HEK293 (cell line): Measurements from ENCODE around the gene AP3B1.

ENCODE experiments used
- CTCF ChIA-PET: fragments of 350-600 bp; formaldehyde crosslinking; extraction: SDS; loops from one replicate; lab custom pipeline; 2021; ENCODE audit warnings: antibody characterized with exemption; lab: Yijun Ruan, JAX
- POLR2A ChIA-PET: fragments of 300-600 bp; formaldehyde crosslinking; extraction: SDS; loops from one replicate; lab custom pipeline; 2020; ENCODE audit warnings: antibody characterized with exemption, inconsistent platforms; lab: Yijun Ruan, JAX
- H3K27ac ChIP-seq: fragments of 200-500 bp; sonication (Bioruptor generic); 2 replicates; pipeline ENCODE4 v1.5.1; 2014; ENCODE audit warnings: low read depth, low read length, control low read depth, inconsistent platforms; ENCODE audit errors: extremely low read depth
- H3K36me3 ChIP-seq, 2 experiments: fragments of 200-500 bp in 1 of 2; sonication (Bioruptor generic) in 1 of 2; 1 replicate in 1 of 2; 2 replicates in 1 of 2; pipeline ENCODE4 v1.5.1; 2014 to 2017; ENCODE audit warnings: inconsistent platforms in 2 of 2, low read length in 2 of 2; ENCODE audit not compliant: control insufficient read depth in 2 of 2, insufficient read depth in 1 of 2
- H3K4me1 ChIP-seq: fragments of 200-500 bp; sonication (Bioruptor generic); 2 replicates; pipeline ENCODE4 v1.5.1; 2014; ENCODE audit warnings: mild to moderate bottlenecking, low read length, inconsistent platforms; ENCODE audit not compliant: control insufficient read depth, insufficient read depth
- H3K4me3 ChIP-seq: 2 replicates; pipeline ENCODE4 v1.5.1; 2011; ENCODE audit warnings: low read depth, mild to moderate bottlenecking, control low read depth, low read length, moderate library complexity
- H3K9me3 ChIP-seq: fragments of 200-500 bp; sonication (Bioruptor generic); 2 replicates; pipeline ENCODE4 v1.5.1; 2014; ENCODE audit warnings: low read depth, low read length, inconsistent platforms; ENCODE audit not compliant: control insufficient read depth, insufficient read depth
- GLIS1 ChIP-seq: fragments of 450-650 bp; formaldehyde crosslinking; IDR thresholded peaks from 2 replicates; pipeline ENCODE4 v1.5.1; 2016; ENCODE audit warnings: missing biosample characterization, missing genetic modification characterization
- MZF1 ChIP-seq: fragments of 450-650 bp; formaldehyde crosslinking; IDR thresholded peaks from 2 replicates; pipeline ENCODE4 v1.5.1; 2017; ENCODE audit warnings: missing biosample characterization, missing genetic modification characterization, borderline replicate concordance
- SP2 ChIP-seq: fragments of 450-650 bp; formaldehyde crosslinking; IDR thresholded peaks from 2 replicates; pipeline ENCODE4 v1.5.1; 2016; ENCODE audit warnings: missing biosample characterization, missing genetic modification characterization
- WT1 ChIP-seq: fragments of 450-650 bp; formaldehyde crosslinking; IDR thresholded peaks from 2 replicates; pipeline ENCODE4 v1.5.1; 2016; ENCODE audit warnings: missing biosample characterization, missing genetic modification characterization
- ZEB2 ChIP-seq: fragments of 450-650 bp; formaldehyde crosslinking; IDR thresholded peaks from 2 replicates; pipeline ENCODE4 v1.5.1; 2016; ENCODE audit warnings: missing biosample characterization, missing genetic modification characterization
- ZIC2 ChIP-seq: fragments of 450-650 bp; formaldehyde crosslinking; IDR thresholded peaks from 2 replicates; pipeline ENCODE4 v1.5.1; 2016; ENCODE audit warnings: missing biosample characterization, missing genetic modification characterization
- ZNF114 ChIP-seq: fragments of 450-650 bp; formaldehyde crosslinking; IDR thresholded peaks from 2 replicates; pipeline ENCODE4 v1.5.0; 2017; ENCODE audit warnings: missing biosample characterization, missing genetic modification characterization
- ZNF133 ChIP-seq: fragments of 450-650 bp; formaldehyde crosslinking; IDR thresholded peaks from 2 replicates; pipeline ENCODE4 v1.5.1; 2016; ENCODE audit warnings: missing biosample characterization, missing genetic modification characterization
- ZNF175 ChIP-seq: fragments of 450-650 bp; formaldehyde crosslinking; IDR thresholded peaks from 2 replicates; pipeline ENCODE4 v1.5.1; 2016; ENCODE audit warnings: missing biosample characterization, missing genetic modification characterization
- ZNF214 ChIP-seq: fragments of 450-650 bp; formaldehyde crosslinking; IDR thresholded peaks from 2 replicates; pipeline ENCODE4 v1.5.1; 2017; ENCODE audit warnings: missing biosample characterization, mild to moderate bottlenecking, missing genetic modification characterization, borderline replicate concordance
- ZNF473 ChIP-seq: fragments of 450-650 bp; formaldehyde crosslinking; IDR thresholded peaks from 2 replicates; pipeline ENCODE4 v1.5.1; 2017; ENCODE audit warnings: missing biosample characterization, missing genetic modification characterization
- ZNF48 ChIP-seq: fragments of 450-650 bp; formaldehyde crosslinking; IDR thresholded peaks from 2 replicates; pipeline ENCODE4 v1.5.1; 2016; ENCODE audit warnings: missing biosample characterization, missing genetic modification characterization
- ZNF610 ChIP-seq: fragments of 450-650 bp; formaldehyde crosslinking; IDR thresholded peaks from 2 replicates; pipeline ENCODE4 v1.5.1; 2016; ENCODE audit warnings: missing biosample characterization, missing genetic modification characterization, borderline replicate concordance
- ZNF623 ChIP-seq: fragments of 450-650 bp; formaldehyde crosslinking; IDR thresholded peaks from 2 replicates; pipeline ENCODE4 v1.5.1; 2016; ENCODE audit warnings: missing biosample characterization, missing genetic modification characterization
- ZNF76 ChIP-seq: fragments of 450-650 bp; formaldehyde crosslinking; IDR thresholded peaks from 2 replicates; pipeline ENCODE4; 2016; ENCODE audit warnings: low read depth, missing biosample characterization, missing genetic modification characterization, borderline replicate concordance
- ZNF777 ChIP-seq: fragments of 450-650 bp; formaldehyde crosslinking; IDR thresholded peaks from 2 replicates; pipeline ENCODE4 v1.5.1; 2017; ENCODE audit warnings: missing biosample characterization, missing genetic modification characterization, borderline replicate concordance
- ZSCAN23 ChIP-seq: fragments of 450-650 bp; formaldehyde crosslinking; IDR thresholded peaks from 2 replicates; pipeline ENCODE4 v1.5.1; 2016; ENCODE audit warnings: missing biosample characterization, missing genetic modification characterization
- TF ChIP-seq, protein P1 (sequence below): fragments of 450-650 bp; formaldehyde crosslinking; optimal IDR thresholded peaks from 2 replicates; pipeline ENCODE3; 2016; ENCODE audit warnings: missing biosample characterization, mild to moderate bottlenecking, missing genetic modification characterization
- TF ChIP-seq, protein P2 (sequence below): fragments of 450-650 bp; formaldehyde crosslinking; IDR thresholded peaks from 2 replicates; pipeline ENCODE4 v1.5.1; 2016; ENCODE audit warnings: missing biosample characterization, missing genetic modification characterization
- TF ChIP-seq, protein P3 (sequence below): fragments of 450-650 bp; formaldehyde crosslinking; IDR thresholded peaks from 2 replicates; pipeline ENCODE4 v1.5.1; 2016; ENCODE audit warnings: missing biosample characterization, missing genetic modification characterization
- TF ChIP-seq, protein P4 (sequence below): fragments of 450-650 bp; formaldehyde crosslinking; IDR thresholded peaks from 2 replicates; pipeline ENCODE4 v1.5.1; 2017; ENCODE audit warnings: missing biosample characterization, missing genetic modification characterization
- TF ChIP-seq, protein P5 (sequence below): fragments of 450-650 bp; formaldehyde crosslinking; IDR thresholded peaks from 2 replicates; pipeline ENCODE4 v1.5.1; 2016; ENCODE audit warnings: missing biosample characterization, missing genetic modification characterization, low read depth
- TF ChIP-seq, protein P6 (sequence below): fragments of 450-650 bp; formaldehyde crosslinking; IDR thresholded peaks from 2 replicates; pipeline ENCODE4 v1.5.1; 2016; ENCODE audit warnings: missing biosample characterization, missing genetic modification characterization

AP3B1 gene

DNA sequence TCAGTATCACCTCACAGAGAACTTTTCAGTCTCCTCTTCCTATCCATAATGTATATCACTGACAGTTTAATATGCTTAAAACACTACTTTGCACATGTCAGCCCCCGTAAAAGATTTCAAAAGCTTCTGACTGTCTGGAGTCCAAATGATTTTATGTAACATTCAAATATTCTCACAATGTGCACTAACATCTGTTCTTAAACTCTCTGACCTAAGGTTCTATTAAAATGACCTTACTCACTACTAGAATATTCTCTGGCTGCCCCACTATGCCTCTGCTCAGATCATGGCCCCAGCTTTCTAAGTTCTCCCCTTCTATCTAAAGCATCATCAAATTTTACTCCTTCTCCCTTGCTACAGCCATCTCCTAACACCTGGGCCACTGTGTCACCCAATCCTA, 52.5 kb downstream of the AP3B1 start (continued):
- TF ChIP-seq, protein P1, sequence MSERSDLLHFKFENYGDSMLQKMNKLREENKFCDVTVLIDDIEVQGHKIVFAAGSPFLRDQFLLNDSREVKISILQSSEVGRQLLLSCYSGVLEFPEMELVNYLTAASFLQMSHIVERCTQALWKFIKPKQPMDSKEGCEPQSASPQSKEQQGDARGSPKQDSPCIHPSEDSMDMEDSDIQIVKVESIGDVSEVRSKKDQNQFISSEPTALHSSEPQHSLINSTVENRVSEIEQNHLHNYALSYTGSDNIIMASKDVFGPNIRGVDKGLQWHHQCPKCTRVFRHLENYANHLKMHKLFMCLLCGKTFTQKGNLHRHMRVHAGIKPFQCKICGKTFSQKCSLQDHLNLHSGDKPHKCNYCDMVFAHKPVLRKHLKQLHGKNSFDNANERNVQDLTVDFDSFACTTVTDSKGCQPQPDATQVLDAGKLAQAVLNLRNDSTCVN (tag by site-specific recombination), result no peak

DNA sequence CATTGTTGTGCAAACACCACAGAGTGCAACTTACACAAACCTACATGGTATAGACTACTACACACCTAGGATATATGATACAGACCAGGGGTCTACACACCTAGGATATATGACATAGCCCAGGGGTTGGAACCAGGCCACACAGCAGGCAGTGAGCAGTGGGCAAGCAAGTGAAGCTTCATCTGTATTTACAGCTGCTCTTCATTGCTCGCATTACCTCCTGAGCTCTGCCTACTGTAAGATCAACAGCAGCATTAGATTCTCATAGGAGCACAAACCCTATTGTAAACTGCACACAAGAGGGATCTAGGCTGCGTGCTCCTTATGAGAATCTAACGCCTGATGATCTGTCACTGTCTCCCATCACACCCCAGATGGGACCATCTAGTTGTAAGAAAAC, 56.6 kb downstream of the AP3B1 start:
- ChIA-PET CTCF (interaction anchor here (0.6 kb wide), 1 partner anchor 368 kb away, joined by 3 read pairs; no protein-coding TSS in a partner anchor), POLR2A (no interaction called here)
- H3K9me3 ChIP-seq, result no peaks in the 10 kb centered on the region

DNA sequence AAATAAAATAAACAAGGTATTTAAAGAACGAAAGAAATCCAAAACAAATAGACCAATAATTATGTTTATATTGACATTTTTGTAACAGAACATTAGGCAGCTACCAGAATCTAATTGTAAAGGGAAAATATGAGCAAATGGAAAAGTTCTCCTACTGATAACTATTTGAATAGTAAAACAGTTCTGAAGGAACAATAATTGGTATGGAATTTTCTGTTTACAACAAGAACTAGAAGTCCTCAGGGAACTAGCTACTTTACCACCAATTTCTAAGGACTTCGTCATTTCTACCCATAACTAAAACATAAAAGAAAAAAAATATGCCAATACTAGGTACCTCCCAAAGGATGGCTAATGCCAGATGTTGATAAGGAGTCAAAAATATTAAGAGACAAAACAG, 58.5 kb downstream of the AP3B1 start:
- CTCF ChIA-PET, result interaction anchor here (0.5 to 1.3 kb wide), 3 partner anchors 33 to 377 kb away, joined by 4 read pairs; no protein-coding TSS in a partner anchor
- POLR2A ChIA-PET, result interaction anchor here (0.7 kb wide), 1 partner anchor 689 kb away, joined by 3 read pairs; no protein-coding TSS in a partner anchor

More for the DNA sequence above, 56.6 kb downstream of the AP3B1 start:
- H3K4me3 ChIP-seq, result no peak overlapping the region
- H3K36me3 ChIP-seq, result peaks cover 0 to 3% of the 10 kb centered on the region in 2 experiments; a peak in 2 of 3 replicates
- no peaks in the 10 kb centered on the region for H3K4me1 ChIP-seq
- TF ChIP-seq ZNF473, result no peak
- TF ChIP-seq, protein P2, sequence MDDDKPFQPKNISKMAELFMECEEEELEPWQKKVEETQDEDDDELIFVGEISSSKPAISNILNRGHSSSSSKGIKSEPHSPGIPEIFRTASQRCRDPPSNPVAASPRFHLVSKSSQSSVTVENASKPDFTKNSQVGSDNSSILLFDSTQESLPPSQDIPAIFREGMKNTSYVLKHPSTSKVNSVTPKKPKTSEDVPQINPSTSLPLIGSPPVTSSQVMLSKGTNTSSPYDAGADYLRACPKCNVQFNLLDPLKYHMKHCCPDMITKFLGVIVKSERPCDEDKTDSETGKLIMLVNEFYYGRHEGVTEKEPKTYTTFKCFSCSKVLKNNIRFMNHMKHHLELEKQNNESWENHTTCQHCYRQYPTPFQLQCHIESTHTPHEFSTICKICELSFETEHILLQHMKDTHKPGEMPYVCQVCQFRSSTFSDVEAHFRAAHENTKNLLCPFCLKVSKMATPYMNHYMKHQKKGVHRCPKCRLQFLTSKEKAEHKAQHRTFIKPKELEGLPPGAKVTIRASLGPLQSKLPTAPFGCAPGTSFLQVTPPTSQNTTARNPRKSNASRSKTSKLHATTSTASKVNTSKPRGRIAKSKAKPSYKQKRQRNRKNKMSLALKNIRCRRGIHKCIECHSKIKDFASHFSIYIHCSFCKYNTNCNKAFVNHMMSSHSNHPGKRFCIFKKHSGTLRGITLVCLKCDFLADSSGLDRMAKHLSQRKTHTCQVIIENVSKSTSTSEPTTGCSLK (tag by site-specific recombination), result no peak
- no peak for TF ChIP-seq ZSCAN23
- TF ChIP-seq ZNF610 (tag by site-specific recombination), result peak; percentile 98
- no peak for TF ChIP-seq ZNF48
- TF ChIP-seq ZNF76 (tag by site-specific recombination), result no peak
- TF ChIP-seq ZNF114 (tag by site-specific recombination), result no peak
- TF ChIP-seq, protein P3, sequence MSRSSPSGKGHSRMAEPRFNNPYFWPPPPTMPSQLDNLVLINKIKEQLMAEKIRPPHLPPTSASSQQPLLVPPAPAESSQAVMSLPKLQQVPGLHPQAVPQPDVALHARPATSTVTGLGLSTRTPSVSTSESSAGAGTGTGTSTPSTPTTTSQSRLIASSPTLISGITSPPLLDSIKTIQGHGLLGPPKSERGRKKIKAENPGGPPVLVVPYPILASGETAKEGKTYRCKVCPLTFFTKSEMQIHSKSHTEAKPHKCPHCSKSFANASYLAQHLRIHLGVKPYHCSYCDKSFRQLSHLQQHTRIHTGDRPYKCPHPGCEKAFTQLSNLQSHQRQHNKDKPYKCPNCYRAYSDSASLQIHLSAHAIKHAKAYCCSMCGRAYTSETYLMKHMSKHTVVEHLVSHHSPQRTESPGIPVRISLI, result no peak
- no peak for TF ChIP-seq MZF1 (tag by site-specific recombination)
- H3K27ac ChIP-seq, result no peak overlapping the region

DNA sequence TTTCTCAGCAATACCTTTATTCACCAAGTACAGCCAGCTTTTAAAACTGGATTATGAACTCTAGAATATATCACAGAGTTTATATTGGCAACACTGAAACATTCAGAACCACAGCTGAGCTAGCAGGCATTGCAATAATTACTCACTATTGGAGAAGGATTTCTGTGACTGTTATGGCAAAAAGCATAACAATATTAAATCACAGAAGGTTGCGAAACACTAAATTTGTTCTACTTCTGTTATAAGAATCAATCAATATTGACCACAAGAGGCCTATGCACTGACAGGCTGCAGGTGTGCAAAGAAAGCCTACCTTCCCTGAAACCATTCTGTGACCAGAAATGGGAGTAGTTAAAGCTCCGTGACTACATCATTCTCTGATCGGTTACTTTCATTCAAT, 59.2 kb downstream of the AP3B1 start:
- H3K4me1 ChIP-seq, result no peaks in the 10 kb centered on the region
- CTCF ChIA-PET, result interaction anchor here (0.5 kb wide), 1 partner anchor 378 kb away, joined by 4 read pairs; no protein-coding TSS in a partner anchor
- no peak overlapping the region for H3K27ac ChIP-seq
- POLR2A ChIA-PET, result no interaction called here
- H3K9me3 ChIP-seq, result no peaks in the 10 kb centered on the region
- peaks cover 0 to 3% of the 10 kb centered on the region in 2 experiments; a peak in 2 of 3 replicates for H3K36me3 ChIP-seq
- H3K4me3 ChIP-seq, result no peak overlapping the region
- TF ChIP-seq ZNF623 (no peak), ZNF777 (tag by site-specific recombination) (no peak), ZIC2 (tag by site-specific recombination) (no peak), ZNF133 (tag by site-specific recombination) (no peak), ZNF175 (no peak)
- TF ChIP-seq, protein P4, sequence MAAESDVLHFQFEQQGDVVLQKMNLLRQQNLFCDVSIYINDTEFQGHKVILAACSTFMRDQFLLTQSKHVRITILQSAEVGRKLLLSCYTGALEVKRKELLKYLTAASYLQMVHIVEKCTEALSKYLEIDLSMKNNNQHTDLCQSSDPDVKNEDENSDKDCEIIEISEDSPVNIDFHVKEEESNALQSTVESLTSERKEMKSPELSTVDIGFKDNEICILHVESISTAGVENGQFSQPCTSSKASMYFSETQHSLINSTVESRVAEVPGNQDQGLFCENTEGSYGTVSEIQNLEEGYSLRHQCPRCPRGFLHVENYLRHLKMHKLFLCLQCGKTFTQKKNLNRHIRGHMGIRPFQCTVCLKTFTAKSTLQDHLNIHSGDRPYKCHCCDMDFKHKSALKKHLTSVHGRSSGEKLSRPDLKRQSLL (tag by site-specific recombination), result no peak
- TF ChIP-seq, protein P5, sequence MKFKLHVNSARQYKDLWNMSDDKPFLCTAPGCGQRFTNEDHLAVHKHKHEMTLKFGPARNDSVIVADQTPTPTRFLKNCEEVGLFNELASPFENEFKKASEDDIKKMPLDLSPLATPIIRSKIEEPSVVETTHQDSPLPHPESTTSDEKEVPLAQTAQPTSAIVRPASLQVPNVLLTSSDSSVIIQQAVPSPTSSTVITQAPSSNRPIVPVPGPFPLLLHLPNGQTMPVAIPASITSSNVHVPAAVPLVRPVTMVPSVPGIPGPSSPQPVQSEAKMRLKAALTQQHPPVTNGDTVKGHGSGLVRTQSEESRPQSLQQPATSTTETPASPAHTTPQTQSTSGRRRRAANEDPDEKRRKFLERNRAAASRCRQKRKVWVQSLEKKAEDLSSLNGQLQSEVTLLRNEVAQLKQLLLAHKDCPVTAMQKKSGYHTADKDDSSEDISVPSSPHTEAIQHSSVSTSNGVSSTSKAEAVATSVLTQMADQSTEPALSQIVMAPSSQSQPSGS (tag by site-specific recombination), result no peak
- TF ChIP-seq, protein P6, sequence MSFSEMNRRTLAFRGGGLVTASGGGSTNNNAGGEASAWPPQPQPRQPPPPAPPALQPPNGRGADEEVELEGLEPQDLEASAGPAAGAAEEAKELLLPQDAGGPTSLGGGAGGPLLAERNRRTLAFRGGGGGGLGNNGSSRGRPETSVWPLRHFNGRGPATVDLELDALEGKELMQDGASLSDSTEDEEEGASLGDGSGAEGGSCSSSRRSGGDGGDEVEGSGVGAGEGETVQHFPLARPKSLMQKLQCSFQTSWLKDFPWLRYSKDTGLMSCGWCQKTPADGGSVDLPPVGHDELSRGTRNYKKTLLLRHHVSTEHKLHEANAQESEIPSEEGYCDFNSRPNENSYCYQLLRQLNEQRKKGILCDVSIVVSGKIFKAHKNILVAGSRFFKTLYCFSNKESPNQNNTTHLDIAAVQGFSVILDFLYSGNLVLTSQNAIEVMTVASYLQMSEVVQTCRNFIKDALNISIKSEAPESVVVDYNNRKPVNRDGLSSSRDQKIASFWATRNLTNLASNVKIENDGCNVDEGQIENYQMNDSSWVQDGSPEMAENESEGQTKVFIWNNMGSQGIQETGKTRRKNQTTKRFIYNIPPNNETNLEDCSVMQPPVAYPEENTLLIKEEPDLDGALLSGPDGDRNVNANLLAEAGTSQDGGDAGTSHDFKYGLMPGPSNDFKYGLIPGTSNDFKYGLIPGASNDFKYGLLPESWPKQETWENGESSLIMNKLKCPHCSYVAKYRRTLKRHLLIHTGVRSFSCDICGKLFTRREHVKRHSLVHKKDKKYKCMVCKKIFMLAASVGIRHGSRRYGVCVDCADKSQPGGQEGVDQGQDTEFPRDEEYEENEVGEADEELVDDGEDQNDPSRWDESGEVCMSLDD (tag by site-specific recombination), result no peak

More for the DNA sequence above, 58.5 kb downstream of the AP3B1 start:
- Histone ChIP-seq H3K4me1 (no peaks in the 10 kb centered on the region), H3K9me3 (no peaks in the 10 kb centered on the region), H3K36me3 (peaks cover 0 to 3% of the 10 kb centered on the region in 2 experiments; a peak in 2 of 3 replicates), H3K4me3 (no peak overlapping the region), H3K27ac (no peak overlapping the region)
- TF ChIP-seq WT1 (tag by site-specific recombination) (no peak), GLIS1 (tag by site-specific recombination) (no peak), ZNF214 (tag by site-specific recombination) (no peak), ZEB2 (tag by site-specific recombination) (no peak), SP2 (tag by site-specific recombination) (no peak)
